ENCODE data around the gene SLC39A5.
"Not testable (repeated sequence)": the region's sequence is repeated elsewhere in the genome, so short reads cannot be mapped to it uniquely, and the experiment has no call there.

Gene SLC39A5

GRCh38 chr12:56229916-56230431 lies at the start of gene SLC39A5:
TSS of gene SLC39A5 (plus strand) at chr12:56230051. CDS start at chr12:56231275, 1,224 bp downstream.
- no peak for DNase-seq

GRCh38 chr12:56186957-56187356 lies 42.9 kb upstream of the SLC39A5 start:
- DNase-seq: no peak

GRCh38 chr12:56188131-56188777 lies 41.6 kb upstream of the SLC39A5 start:
- no peak for DNase-seq

GRCh38 chr12:56188778-56189098 lies 41.1 kb upstream of the SLC39A5 start:
- DNase-seq: no peak

GRCh38 chr12:56189099-56189917 lies 40.5 kb upstream of the SLC39A5 start, which contains the start of gene SMARCC2:
TSS of gene SMARCC2 (minus strand) at chr12:56189483. CDS start at chr12:56189461, 22 bp downstream.
- peak; percentile 67 for DNase-seq

GRCh38 chr12:56189918-56190694 lies 39.7 kb upstream of the SLC39A5 start:
- DNase-seq: peak; percentile 73

GRCh38 chr12:56190695-56191155 lies 39.1 kb upstream of the SLC39A5 start:
- no peak for DNase-seq

GRCh38 chr12:56192582-56192981 lies 37.3 kb upstream of the SLC39A5 start:
- DNase-seq: no peak

GRCh38 chr12:56193025-56193578 lies 36.7 kb upstream of the SLC39A5 start:
- DNase-seq: peak; percentile 80

GRCh38 chr12:56196818-56197550 lies 32.9 kb upstream of the SLC39A5 start:
- DNase-seq: not testable (repeated sequence)

- DNase-seq: no peak
These were observed 31.8 kb upstream of the SLC39A5 start for GRCh38 chr12:56197921-56198635.

- no peak for DNase-seq
These were observed 31.0 kb upstream of the SLC39A5 start for GRCh38 chr12:56198836-56199235.

GRCh38 chr12:56202366-56202765 lies 27.5 kb upstream of the SLC39A5 start:
- no peak for DNase-seq

- no peak for DNase-seq
These were observed 27.0 kb upstream of the SLC39A5 start for GRCh38 chr12:56202838-56203237.

GRCh38 chr12:56204275-56204674 lies 25.6 kb upstream of the SLC39A5 start:
- DNase-seq: no peak

- DNase-seq: no peak
These were observed 24.4 kb upstream of the SLC39A5 start for GRCh38 chr12:56205445-56205844.

GRCh38 chr12:56206452-56207166 lies 23.2 kb upstream of the SLC39A5 start:
- no peak for DNase-seq

- no peak for DNase-seq
These were observed 21.8 kb upstream of the SLC39A5 start for GRCh38 chr12:56208006-56208405.

- DNase-seq: no peak
These were observed 17.5 kb upstream of the SLC39A5 start for GRCh38 chr12:56212361-56212760.

- DNase-seq: no peak
These were observed 16.0 kb upstream of the SLC39A5 start for GRCh38 chr12:56213878-56214277.

- no peak for DNase-seq
These were observed 13.4 kb upstream of the SLC39A5 start for GRCh38 chr12:56216461-56216860.
